GM13977 (cell line): ENCODE data around the gene RNF25.
A peak's percentile ranks its signal among the peaks of the same experiment; 100 is the strongest.

Source experiments
- DNase-seq: peaks from one replicate; pipeline ENCODE4 v3.0.0; 2012; ENCODE audit warnings: low spot score
- CTCF ChIP-seq: IDR thresholded peaks from 2 replicates; pipeline ENCODE4 v1.5.1; 2012; ENCODE audit warnings: mild to moderate bottlenecking, control low read depth; ENCODE audit not compliant: insufficient read depth; ENCODE audit errors: extremely low read depth, missing control alignments
- in situ Hi-C: fragments of 300-500 bp; cut with MboI; formaldehyde crosslinking; loops from one replicate; pipeline ENCODE4 v1.12.0; 2022; ENCODE audit warnings: low sequenced_read_pairs, low pct_unique_long_range_greater_than_20kb, mixed read lengths, inconsistent platforms; ENCODE audit not compliant: unreplicated experiment

The RNF25 gene

GRCh38 chr2:218622606-218623365 is 49.0 kb downstream of the RNF25 start:
- in situ Hi-C loops, result no loop called here
- no peak for TF ChIP-seq CTCF
- no peak for DNase-seq

- DNase-seq, result no peak
- in situ Hi-C loops, result no loop called here
- TF ChIP-seq CTCF, result no peak
These were observed 50.8 kb downstream of the RNF25 start for GRCh38 chr2:218621007-218621406.

GRCh38 chr2:218618102-218618860 is 53.5 kb downstream of the RNF25 start:
- in situ Hi-C loops, result no loop called here
- DNase-seq, result no peak
- TF ChIP-seq CTCF, result peak; percentile 15

DNA sequence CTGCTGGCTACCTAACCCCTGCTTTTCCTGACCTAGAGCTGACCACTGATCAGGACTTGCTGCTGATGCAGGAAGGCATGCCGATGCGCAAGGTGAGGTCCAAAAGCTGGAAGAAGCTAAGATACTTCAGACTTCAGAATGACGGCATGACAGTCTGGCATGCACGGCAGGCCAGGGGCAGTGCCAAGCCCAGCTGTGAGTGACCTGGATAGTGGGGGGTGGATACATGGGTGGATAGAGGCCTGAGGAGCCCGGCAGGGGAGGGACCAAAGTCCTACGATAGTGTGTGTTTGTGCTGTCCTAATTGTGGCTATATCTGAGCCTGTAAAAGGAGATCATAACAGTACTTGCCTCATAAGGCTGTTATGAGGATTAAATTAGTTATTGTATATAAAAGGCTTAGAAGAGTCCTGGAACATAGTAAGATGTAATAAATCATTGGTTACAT is 55.9 kb downstream of the RNF25 start:
- in situ Hi-C loops, result no loop called here
- DNase-seq, result no peak
- TF ChIP-seq CTCF, result no peak
